HG03457 (cell line): Measurements from ENCODE around the gene OXCT1.
"Not testable (repeated sequence)": the region's sequence is repeated elsewhere in the genome, so short reads cannot be mapped to it uniquely, and the experiment has no call there.

Source experiments
- ATAC-seq: cut with Tn5 transposase; IDR thresholded peaks from one replicate; pipeline ENCODE4 v1.9.1; 2021; ENCODE audit warnings: moderate number of reproducible peaks; ENCODE audit not compliant: unreplicated experiment

The OXCT1 gene

GRCh38 chr5:41728281-41728680 lies 141.9 kb downstream of the OXCT1 start:
- no peak for ATAC-seq

DNA sequence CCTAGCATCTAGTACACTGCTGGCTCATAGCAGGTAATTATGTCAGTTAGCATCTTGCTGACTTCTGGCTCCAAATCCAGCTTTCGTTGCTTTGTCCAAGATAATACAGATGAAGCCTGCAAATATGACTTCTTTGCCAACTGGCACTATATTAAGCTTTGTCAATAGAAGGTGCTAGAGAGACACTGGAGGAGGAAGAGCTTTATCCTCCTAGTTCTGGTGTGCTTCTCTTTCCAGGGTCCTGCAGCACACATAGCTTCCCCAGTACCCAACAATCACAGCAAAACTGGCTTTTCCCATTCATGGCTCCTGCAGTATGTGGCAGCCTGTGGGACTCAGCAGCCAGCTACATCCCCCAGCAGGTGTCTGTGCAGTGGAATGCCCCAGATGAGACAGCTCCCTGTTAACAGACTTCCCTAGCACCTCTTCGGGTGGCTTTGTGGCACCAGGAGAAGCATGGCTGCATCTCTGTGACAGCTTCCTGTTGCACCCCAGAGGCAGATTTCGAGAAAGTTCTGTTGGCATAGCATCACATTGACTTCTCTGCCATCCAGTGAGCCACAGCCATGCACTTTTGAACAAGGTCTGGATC lies 147.8 kb downstream of the OXCT1 start:
- ATAC-seq, result no peak

DNA sequence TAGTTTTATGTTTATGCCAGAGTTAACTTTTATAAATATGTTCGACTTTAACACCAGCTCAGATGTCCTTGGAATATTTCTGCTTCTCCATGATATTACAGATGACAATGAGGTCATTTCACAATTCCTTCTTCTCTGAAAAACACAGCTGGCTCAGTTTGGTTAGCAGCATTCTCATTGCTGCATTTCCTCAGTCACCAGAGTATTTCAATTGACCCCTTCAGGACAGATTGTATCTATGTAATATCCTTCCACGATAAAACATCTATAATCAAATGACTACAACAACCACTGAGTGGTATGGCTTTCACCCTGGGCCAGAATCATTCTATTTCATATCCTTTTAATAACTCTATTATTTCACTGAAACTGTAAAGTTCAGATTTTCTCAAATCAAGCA lies 148.7 kb downstream of the OXCT1 start:
- no peak for ATAC-seq

- no peak for ATAC-seq
These were observed 153.8 kb downstream of the OXCT1 start for GRCh38 chr5:41716382-41716781.

DNA sequence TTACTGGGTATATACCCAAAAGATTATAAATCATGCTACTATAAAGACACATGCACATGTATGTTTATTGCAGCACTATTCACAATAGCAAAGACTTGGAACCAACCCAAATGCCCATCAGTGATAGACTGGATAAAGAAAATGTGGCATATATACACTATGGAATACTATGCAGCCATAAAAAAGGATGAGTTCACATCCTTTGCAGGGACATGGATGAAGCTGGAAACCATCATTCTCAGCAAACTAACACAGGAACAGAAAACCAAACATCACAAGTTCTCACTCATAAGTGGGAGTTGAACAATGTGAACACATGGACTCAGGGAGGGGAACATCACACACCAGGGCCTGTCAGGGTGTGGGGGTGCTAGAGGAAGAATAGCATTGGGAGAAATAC lies 155.8 kb downstream of the OXCT1 start:
- not testable (repeated sequence) for ATAC-seq

GRCh38 chr5:41708604-41708940 lies 161.7 kb downstream of the OXCT1 start:
- ATAC-seq, result no peak

GRCh38 chr5:41707853-41708603 lies 162.2 kb downstream of the OXCT1 start:
- ATAC-seq, result peak; percentile 83

GRCh38 chr5:41695920-41696582 lies 174.2 kb downstream of the OXCT1 start:
- ATAC-seq, result peak; percentile 61

DNA sequence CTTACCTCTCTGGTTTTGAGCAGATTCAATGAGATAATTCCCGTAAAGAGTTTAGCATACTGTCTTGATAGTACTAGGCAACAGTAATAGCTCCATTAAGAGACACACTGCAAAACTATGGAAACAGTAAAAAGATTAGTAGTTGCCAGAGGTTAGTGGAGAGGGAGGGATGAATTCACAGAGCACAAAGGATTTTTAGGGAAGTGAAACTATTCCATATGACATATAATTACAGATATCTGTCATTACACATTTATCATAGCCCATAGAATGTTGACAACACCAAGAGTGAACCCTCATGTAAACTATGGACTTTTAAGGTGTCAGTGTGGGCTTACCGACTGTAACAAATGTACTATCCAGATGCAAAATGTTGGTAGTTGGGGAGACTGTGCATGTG lies 183.5 kb downstream of the OXCT1 start:
- ATAC-seq, result no peak

DNA sequence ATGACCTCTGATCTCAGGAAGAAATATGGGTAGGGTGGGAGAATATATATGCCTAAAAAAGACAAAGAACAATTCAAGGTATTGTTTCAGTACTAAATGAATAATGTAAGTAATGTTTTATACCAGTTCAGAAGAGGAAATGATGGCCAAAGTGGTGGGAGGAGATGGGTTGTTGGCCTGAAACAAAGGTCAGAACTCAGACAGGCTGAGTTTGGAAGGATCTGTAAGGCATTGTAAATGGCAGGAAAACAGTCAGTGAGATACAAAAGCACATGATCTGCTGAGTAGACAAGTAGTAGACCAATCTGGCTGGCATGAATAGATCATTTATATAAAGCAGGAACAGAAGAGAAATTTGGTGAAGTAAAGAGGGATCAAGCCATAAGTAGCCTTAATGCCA lies 184.0 kb downstream of the OXCT1 start:
- ATAC-seq, result no peak

- no peak for ATAC-seq
These were observed 187.0 kb downstream of the OXCT1 start for GRCh38 chr5:41683181-41683580.

- ATAC-seq, result no peak
These were observed 187.6 kb downstream of the OXCT1 start for GRCh38 chr5:41682641-41683040.

GRCh38 chr5:41681840-41682239 lies 188.4 kb downstream of the OXCT1 start:
- no peak for ATAC-seq
